WERI-Rb-1 (cell line): Measurements from ENCODE around the gene ZNF407.
A peak's percentile ranks its signal among the peaks of the same experiment; 100 is the strongest.

ENCODE experiments used
- DNase-seq: peaks from one replicate; pipeline ENCODE4 v3.0.0-alpha.2; 2020
- H3K27ac ChIP-seq: fragments of 250-450 bp; sonication (Bioruptor Pico); 2 replicates; pipeline ENCODE4 v1.5.1; 2020; ENCODE audit warnings: mild to moderate bottlenecking, moderate library complexity
- H3K27me3 ChIP-seq: fragments of 250-450 bp; sonication (Bioruptor Pico); 2 replicates; pipeline ENCODE4 v1.5.1; 2021; ENCODE audit warnings: mild to moderate bottlenecking, low read depth, moderate library complexity; ENCODE audit not compliant: insufficient read depth, severe bottlenecking
- H3K36me3 ChIP-seq: fragments of 250-450 bp; sonication (Bioruptor Pico); 2 replicates; pipeline ENCODE4 v1.5.1; 2020; ENCODE audit warnings: mild to moderate bottlenecking, moderate library complexity
- H3K4me3 ChIP-seq: 2 replicates; pipeline ENCODE4 v1.5.1; 2011; ENCODE audit warnings: low read depth, mild to moderate bottlenecking, control low read depth, low read length
- H3K9me3 ChIP-seq: fragments of 250-450 bp; sonication (Bioruptor Pico); 2 replicates; pipeline ENCODE4 v1.5.1; 2021; ENCODE audit warnings: mild to moderate bottlenecking, moderate library complexity; ENCODE audit not compliant: severe bottlenecking
- TF ChIP-seq, protein P1 (sequence below): IDR thresholded peaks from 2 replicates; pipeline ENCODE4 v1.5.1; 2011; ENCODE audit warnings: low read depth, mild to moderate bottlenecking, control low read depth, inconsistent platforms, low read length

Gene ZNF407

DNA sequence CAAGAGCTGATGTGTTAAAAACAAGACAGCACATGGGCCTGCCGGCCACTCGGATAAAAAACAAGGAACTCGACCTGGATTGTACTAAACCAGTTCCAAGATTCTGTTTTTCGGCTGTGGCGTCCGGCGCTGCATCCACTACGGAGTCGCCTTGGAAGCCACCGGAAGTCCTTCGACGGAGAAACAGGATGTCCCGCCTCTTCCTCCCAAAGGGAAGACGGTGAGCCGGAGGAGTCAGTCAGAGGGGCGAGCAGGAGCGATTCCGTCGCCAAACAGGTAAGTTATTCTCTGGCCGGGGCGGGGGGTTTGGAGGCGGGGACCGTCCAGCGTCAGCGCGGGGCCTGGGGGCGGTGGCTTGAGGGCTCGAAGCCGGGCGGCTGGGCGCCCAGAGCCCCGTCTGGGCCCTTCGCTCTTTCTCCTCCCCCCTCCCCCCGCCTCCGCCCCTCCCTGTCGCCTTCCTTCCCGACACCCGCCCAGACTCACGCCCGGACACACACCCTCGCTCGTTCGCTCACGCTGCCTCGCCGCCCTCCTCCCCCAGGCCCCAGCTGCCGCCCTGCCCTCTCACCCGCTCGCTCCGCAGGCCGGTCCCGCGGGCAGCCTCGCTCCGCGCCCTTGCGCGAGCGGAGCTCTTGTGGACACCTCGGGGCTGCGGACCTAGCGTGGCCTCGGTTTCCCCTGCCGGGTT is at the start of gene ZNF407:
TSS of gene ZNF407 (plus strand) at position 209 of the 688 bp plus-strand sequence. CDS start 33,150 bp downstream, outside the sequence.
- TF ChIP-seq, protein P1, sequence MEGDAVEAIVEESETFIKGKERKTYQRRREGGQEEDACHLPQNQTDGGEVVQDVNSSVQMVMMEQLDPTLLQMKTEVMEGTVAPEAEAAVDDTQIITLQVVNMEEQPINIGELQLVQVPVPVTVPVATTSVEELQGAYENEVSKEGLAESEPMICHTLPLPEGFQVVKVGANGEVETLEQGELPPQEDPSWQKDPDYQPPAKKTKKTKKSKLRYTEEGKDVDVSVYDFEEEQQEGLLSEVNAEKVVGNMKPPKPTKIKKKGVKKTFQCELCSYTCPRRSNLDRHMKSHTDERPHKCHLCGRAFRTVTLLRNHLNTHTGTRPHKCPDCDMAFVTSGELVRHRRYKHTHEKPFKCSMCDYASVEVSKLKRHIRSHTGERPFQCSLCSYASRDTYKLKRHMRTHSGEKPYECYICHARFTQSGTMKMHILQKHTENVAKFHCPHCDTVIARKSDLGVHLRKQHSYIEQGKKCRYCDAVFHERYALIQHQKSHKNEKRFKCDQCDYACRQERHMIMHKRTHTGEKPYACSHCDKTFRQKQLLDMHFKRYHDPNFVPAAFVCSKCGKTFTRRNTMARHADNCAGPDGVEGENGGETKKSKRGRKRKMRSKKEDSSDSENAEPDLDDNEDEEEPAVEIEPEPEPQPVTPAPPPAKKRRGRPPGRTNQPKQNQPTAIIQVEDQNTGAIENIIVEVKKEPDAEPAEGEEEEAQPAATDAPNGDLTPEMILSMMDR: no peak
- Histone ChIP-seq H3K27me3 (no peaks in the 10 kb centered on the region), H3K36me3 (peaks cover 19% of the 10 kb centered on the region), H3K9me3 (no peaks in the 10 kb centered on the region), H3K4me3 (peak within 1 kb of the TSS; percentile 95), H3K27ac (peak within 1 kb of the TSS; percentile 94)
- DNase-seq: peak; percentile 97

- H3K9me3 ChIP-seq: peaks cover 17% of the 10 kb centered on the region
- no peak overlapping the region for H3K4me3 ChIP-seq
- no peak for DNase-seq
- no peak overlapping the region for H3K27ac ChIP-seq
- no peaks in the 10 kb centered on the region for H3K36me3 ChIP-seq
- TF ChIP-seq, protein P1: no peak
- H3K27me3 ChIP-seq: peaks cover 6% of the 10 kb centered on the region
These were observed 48.0 kb upstream of the ZNF407 start for GRCh38 chr18:74549591-74550104.

DNA sequence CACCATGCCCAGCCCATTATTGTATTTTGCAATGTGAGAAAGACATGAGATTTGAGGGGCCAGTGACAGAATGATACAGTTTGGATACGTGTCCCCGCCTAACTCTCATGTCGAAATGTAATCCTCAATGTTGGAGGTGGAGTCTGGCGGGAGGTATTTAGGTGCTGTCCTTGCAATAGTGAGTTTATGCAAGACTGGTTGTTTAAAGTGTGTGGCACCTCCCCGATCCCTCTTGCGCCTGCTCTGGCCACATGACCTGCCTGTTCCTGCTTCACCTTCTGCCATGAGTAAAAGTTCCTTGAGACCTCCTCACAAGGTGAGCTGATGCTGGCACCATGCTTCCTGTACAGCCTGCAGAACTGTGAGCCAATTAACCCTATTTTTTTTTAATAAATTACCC is 46.8 kb upstream of the ZNF407 start:
- TF ChIP-seq, protein P1: no peak
- no peaks in the 10 kb centered on the region for H3K36me3 ChIP-seq
- peaks cover 9% of the 10 kb centered on the region for H3K27me3 ChIP-seq
- DNase-seq: no peak
- H3K9me3 ChIP-seq: peaks cover 17% of the 10 kb centered on the region
- H3K27ac ChIP-seq: no peak overlapping the region
- no peak overlapping the region for H3K4me3 ChIP-seq

DNA sequence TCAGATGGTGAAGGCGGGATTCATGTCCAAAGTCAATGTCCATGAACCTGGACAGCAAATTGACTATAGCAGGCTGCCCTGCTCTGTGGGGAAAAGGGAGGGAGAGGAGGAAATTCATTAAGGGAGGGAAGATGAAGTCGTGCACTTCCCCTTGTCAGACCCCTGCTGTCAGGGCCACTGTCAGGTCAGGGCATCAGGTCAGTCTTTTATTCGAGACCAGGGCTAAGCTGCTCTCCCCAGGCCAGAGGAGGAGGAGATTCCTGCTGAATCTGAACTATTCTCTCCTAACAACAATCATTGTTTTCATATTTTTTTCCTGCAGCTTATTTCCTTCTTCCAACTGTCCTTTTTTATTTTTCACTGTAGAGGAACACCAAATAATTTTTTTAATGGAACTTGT is 46.2 kb upstream of the ZNF407 start:
- Histone ChIP-seq H3K27ac (no peak overlapping the region), H3K27me3 (peaks cover 9% of the 10 kb centered on the region), H3K9me3 (peaks cover 17% of the 10 kb centered on the region), H3K36me3 (no peaks in the 10 kb centered on the region), H3K4me3 (no peak overlapping the region)
- TF ChIP-seq, protein P1: no peak
- DNase-seq: no peak

- TF ChIP-seq, protein P1: peak; percentile 87
- H3K9me3 ChIP-seq: peaks cover 17% of the 10 kb centered on the region
- H3K27ac ChIP-seq: no peak overlapping the region
- no peak overlapping the region for H3K4me3 ChIP-seq
- peaks cover 9% of the 10 kb centered on the region for H3K27me3 ChIP-seq
- peak; percentile 91 for DNase-seq
- no peaks in the 10 kb centered on the region for H3K36me3 ChIP-seq
These were observed 45.6 kb upstream of the ZNF407 start for GRCh38 chr18:74551936-74552555.
